Right lobe of liver (tissue), 4 donors: ENCODE measurements around the gene SCNN1A.

Source experiments
- POLR2A ChIP-seq: fragments of 450-650 bp; IDR thresholded peaks from one replicate; pipeline ENCODE4 v1.6.1; 2017; ENCODE audit warnings: antibody characterized with exemption, mild to moderate bottlenecking
- TF ChIP-seq, protein P1 (sequence below), 4 donors: fragments of 200-600 bp in 3 of 4; fragments of 450-650 bp in 1 of 4; IDR thresholded peaks; one replicate each; pipeline versions ENCODE4 v1.5.1 to v1.8.0; 2016 to 2022; ENCODE audit warnings: antibody characterized with exemption in 4 of 4, mild to moderate bottlenecking in 2 of 4
- donor health status: DM: no; HTN: no; CAD: no.
- donor health status: DM: no; HTN: no; CAD: no.
- donor health status: DM: no; HTN: yes; CAD: no.

DNA sequence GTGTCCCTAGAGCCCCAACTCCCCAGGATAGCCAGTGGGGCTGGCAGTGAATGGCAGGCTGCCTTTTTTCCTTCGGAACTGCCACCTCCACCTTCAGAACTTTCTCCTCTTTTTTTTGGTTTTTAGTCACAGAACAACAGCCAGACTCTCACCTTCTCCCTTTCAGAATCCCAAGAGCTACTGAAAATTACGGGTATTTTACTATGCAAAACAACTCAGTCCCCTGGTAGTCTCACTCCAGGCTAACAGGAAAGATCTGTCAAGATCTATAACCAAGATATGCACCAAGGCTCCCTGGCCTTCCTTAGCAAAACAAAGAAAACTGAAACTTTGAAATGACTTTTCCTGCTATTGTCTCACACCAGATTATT lies 52.4 kb downstream of the SCNN1A start:
- TF ChIP-seq, protein P1, sequence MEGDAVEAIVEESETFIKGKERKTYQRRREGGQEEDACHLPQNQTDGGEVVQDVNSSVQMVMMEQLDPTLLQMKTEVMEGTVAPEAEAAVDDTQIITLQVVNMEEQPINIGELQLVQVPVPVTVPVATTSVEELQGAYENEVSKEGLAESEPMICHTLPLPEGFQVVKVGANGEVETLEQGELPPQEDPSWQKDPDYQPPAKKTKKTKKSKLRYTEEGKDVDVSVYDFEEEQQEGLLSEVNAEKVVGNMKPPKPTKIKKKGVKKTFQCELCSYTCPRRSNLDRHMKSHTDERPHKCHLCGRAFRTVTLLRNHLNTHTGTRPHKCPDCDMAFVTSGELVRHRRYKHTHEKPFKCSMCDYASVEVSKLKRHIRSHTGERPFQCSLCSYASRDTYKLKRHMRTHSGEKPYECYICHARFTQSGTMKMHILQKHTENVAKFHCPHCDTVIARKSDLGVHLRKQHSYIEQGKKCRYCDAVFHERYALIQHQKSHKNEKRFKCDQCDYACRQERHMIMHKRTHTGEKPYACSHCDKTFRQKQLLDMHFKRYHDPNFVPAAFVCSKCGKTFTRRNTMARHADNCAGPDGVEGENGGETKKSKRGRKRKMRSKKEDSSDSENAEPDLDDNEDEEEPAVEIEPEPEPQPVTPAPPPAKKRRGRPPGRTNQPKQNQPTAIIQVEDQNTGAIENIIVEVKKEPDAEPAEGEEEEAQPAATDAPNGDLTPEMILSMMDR (IDR thresholded peaks at IDR 0.05), result no peak
- TF ChIP-seq POLR2A, result no peak
